GM06990 (cell line): Measurements from ENCODE around the gene SETD1A.

ENCODE experiments used
- DNase-seq: peaks from one replicate; pipeline ENCODE4 v3.0.0-alpha.2; 2011; ENCODE audit not compliant: insufficient read length; ENCODE audit errors: extremely low read depth
- H3K27me3 ChIP-seq: replicated peaks from 2 replicates; pipeline ENCODE4 v1.6.0; 2011; ENCODE audit warnings: low read length; ENCODE audit not compliant: control insufficient read depth, insufficient read depth
- H3K36me3 ChIP-seq: 2 replicates; pipeline ENCODE4 v1.5.1; 2011; ENCODE audit warnings: low read length; ENCODE audit not compliant: control insufficient read depth, insufficient read depth
- H3K4me3 ChIP-seq: replicated peaks from 2 replicates; pipeline ENCODE4 v1.5.1; 2011; ENCODE audit warnings: low read depth, mild to moderate bottlenecking, control low read depth, low read length
- CTCF ChIP-seq: IDR thresholded peaks from 2 replicates; pipeline ENCODE4 v1.5.1; 2011; ENCODE audit warnings: low read length, control low read depth, mild to moderate bottlenecking, inconsistent platforms; ENCODE audit not compliant: insufficient read depth, poor library complexity, severe bottlenecking

The SETD1A gene

GRCh38 chr16:30969246-30969842 is 11.8 kb downstream of the SETD1A start:
- no peak for DNase-seq
- H3K4me3 ChIP-seq, result no peak overlapping the region
- TF ChIP-seq CTCF, result no peak
- peaks cover 52% of the 10 kb centered on the region for H3K36me3 ChIP-seq
- no peaks in the 10 kb centered on the region for H3K27me3 ChIP-seq

GRCh38 chr16:30971298-30971697 is 13.7 kb downstream of the SETD1A start:
- no peaks in the 10 kb centered on the region for H3K27me3 ChIP-seq
- no peak for TF ChIP-seq CTCF
- no peak for DNase-seq
- no peak overlapping the region for H3K4me3 ChIP-seq
- peaks cover 48% of the 10 kb centered on the region for H3K36me3 ChIP-seq

GRCh38 chr16:30972872-30973271 is 15.3 kb downstream of the SETD1A start:
- Histone ChIP-seq H3K4me3 (no peak overlapping the region), H3K27me3 (no peaks in the 10 kb centered on the region), H3K36me3 (peaks cover 44% of the 10 kb centered on the region)
- no peak for DNase-seq
- TF ChIP-seq CTCF, result no peak

- H3K4me3 ChIP-seq, result no peak overlapping the region
- TF ChIP-seq CTCF, result no peak
- no peaks in the 10 kb centered on the region for H3K27me3 ChIP-seq
- DNase-seq, result no peak
- peaks cover 47% of the 10 kb centered on the region for H3K36me3 ChIP-seq
Observed at GRCh38 chr16:30974348-30974747, 16.8 kb downstream of the SETD1A start.

GRCh38 chr16:30976486-30976885 is 18.9 kb downstream of the SETD1A start:
- no peak overlapping the region for H3K4me3 ChIP-seq
- no peaks in the 10 kb centered on the region for H3K27me3 ChIP-seq
- DNase-seq, result no peak
- H3K36me3 ChIP-seq, result peaks cover 43% of the 10 kb centered on the region
- TF ChIP-seq CTCF, result no peak

- DNase-seq, result no peak
- Histone ChIP-seq H3K36me3 (peaks cover 45% of the 10 kb centered on the region), H3K27me3 (no peaks in the 10 kb centered on the region), H3K4me3 (no peak overlapping the region)
- peak; percentile 38 for TF ChIP-seq CTCF
Observed at GRCh38 chr16:30977502-30977901, 19.9 kb downstream of the SETD1A start.
